Renal cortical epithelial cell (primary cell): ENCODE results near the gene PRDM15. TPM values are rescaled to one million over a fixed set of nuclear protein-coding genes. Genes with fewer than 3 reads are reported as not detected.

Experiments used
- DNase-seq: peaks from one replicate; pipeline ENCODE4 v3.0.0-alpha.2; 2011; ENCODE audit warnings: low read depth
- total RNA-seq: library from RNA; depleted of rRNA; stranded (reverse); fragments of >200 nt; gene quantifications from 2 replicates; pipeline ENCODE4 v1.2.3, GENCODE V29; 2014

The PRDM15 gene
- total RNA-seq, 1 donor from 2014 or later = 7.8 TPM

GRCh38 chr21:41764558-41765419 lies 114.4 kb downstream of the PRDM15 start:
- peak; percentile 97 for DNase-seq

GRCh38 chr21:41763996-41764395 lies 115.1 kb downstream of the PRDM15 start:
- no peak for DNase-seq

GRCh38 chr21:41763398-41763931 lies 115.7 kb downstream of the PRDM15 start:
- DNase-seq = peak; percentile 74

GRCh38 chr21:41762753-41763152 lies 116.4 kb downstream of the PRDM15 start:
- DNase-seq = no peak

- DNase-seq = no peak
Observed at GRCh38 chr21:41761934-41762635, 117.1 kb downstream of the PRDM15 start.

GRCh38 chr21:41761211-41761933 lies 117.8 kb downstream of the PRDM15 start:
- peak; percentile 89 for DNase-seq

GRCh38 chr21:41760411-41760810 lies 118.7 kb downstream of the PRDM15 start:
- DNase-seq = no peak

GRCh38 chr21:41759926-41760325 lies 119.2 kb downstream of the PRDM15 start:
- DNase-seq = no peak

GRCh38 chr21:41759214-41759840 lies 119.8 kb downstream of the PRDM15 start:
- no peak for DNase-seq

GRCh38 chr21:41758550-41758949 lies 120.6 kb downstream of the PRDM15 start:
- DNase-seq = peak; percentile 71

- no peak for DNase-seq
Observed at GRCh38 chr21:41755934-41756773, 123.0 kb downstream of the PRDM15 start.

GRCh38 chr21:41755258-41755933 lies 123.7 kb downstream of the PRDM15 start:
- no peak for DNase-seq

GRCh38 chr21:41754479-41754891 lies 124.7 kb downstream of the PRDM15 start:
- DNase-seq = no peak

- DNase-seq = no peak
Observed at GRCh38 chr21:41753006-41753898, 125.9 kb downstream of the PRDM15 start.

- peak; percentile 85 for DNase-seq
Observed at GRCh38 chr21:41752231-41752681, 126.9 kb downstream of the PRDM15 start.

GRCh38 chr21:41751611-41752011 lies 127.5 kb downstream of the PRDM15 start:
- DNase-seq = no peak

GRCh38 chr21:41750532-41751151 lies 128.5 kb downstream of the PRDM15 start:
- DNase-seq = peak; percentile 88

- DNase-seq = peak; percentile 51
Observed at GRCh38 chr21:41750051-41750450, 129.1 kb downstream of the PRDM15 start.
